PFSK-1 (cell line): ENCODE data around the gene CMIP.

Source experiments
- FOXP2 ChIP-seq: optimal IDR thresholded peaks from 2 replicates; pipeline ENCODE3; 2011; ENCODE audit warnings: borderline replicate concordance, control low read depth, inconsistent platforms; ENCODE audit not compliant: insufficient read depth; ENCODE audit errors: extremely low read length, extremely low read depth
- TAF1 ChIP-seq: IDR thresholded peaks from 2 replicates; pipeline ENCODE4 v1.6.1; 2012; ENCODE audit warnings: low read length, control low read depth, borderline replicate concordance; ENCODE audit not compliant: insufficient read depth
- TF ChIP-seq, protein P1 (sequence below), 2 experiments: IDR thresholded peaks; 2 replicates each; pipeline versions ENCODE4 v1.6.1 to v1.8.0; 2011 to 2012; ENCODE audit warnings: low read depth in 2 of 2, low read length in 2 of 2, control low read depth in 1 of 2, inconsistent platforms in 1 of 2, mild to moderate bottlenecking in 1 of 2, moderate library complexity in 1 of 2; ENCODE audit not compliant: insufficient read depth in 1 of 2

DNA sequence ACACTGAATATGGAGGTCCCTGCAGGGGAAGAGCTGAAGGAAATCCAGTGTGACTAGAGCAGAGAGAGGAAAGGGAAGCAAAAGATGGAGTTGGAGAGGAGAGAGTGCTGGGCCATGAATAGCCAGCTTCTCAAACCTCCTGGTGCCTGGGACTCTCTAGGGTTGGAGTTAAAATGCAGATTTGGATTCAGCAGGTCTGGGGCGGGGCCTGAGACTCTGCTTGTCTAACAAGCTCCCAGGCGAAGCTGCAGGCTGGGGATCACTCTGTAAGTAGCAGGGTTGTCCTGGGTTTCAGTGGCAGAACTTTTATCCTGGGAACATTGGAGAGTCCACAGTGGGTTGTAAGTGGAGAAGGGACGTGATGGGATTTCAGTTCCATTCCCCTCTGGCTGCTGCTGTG, 231.1 kb downstream of the CMIP start:
- TF ChIP-seq, protein P1, sequence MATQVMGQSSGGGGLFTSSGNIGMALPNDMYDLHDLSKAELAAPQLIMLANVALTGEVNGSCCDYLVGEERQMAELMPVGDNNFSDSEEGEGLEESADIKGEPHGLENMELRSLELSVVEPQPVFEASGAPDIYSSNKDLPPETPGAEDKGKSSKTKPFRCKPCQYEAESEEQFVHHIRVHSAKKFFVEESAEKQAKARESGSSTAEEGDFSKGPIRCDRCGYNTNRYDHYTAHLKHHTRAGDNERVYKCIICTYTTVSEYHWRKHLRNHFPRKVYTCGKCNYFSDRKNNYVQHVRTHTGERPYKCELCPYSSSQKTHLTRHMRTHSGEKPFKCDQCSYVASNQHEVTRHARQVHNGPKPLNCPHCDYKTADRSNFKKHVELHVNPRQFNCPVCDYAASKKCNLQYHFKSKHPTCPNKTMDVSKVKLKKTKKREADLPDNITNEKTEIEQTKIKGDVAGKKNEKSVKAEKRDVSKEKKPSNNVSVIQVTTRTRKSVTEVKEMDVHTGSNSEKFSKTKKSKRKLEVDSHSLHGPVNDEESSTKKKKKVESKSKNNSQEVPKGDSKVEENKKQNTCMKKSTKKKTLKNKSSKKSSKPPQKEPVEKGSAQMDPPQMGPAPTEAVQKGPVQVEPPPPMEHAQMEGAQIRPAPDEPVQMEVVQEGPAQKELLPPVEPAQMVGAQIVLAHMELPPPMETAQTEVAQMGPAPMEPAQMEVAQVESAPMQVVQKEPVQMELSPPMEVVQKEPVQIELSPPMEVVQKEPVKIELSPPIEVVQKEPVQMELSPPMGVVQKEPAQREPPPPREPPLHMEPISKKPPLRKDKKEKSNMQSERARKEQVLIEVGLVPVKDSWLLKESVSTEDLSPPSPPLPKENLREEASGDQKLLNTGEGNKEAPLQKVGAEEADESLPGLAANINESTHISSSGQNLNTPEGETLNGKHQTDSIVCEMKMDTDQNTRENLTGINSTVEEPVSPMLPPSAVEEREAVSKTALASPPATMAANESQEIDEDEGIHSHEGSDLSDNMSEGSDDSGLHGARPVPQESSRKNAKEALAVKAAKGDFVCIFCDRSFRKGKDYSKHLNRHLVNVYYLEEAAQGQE (IDR thresholded peaks at IDR 0.05; ENCODE audit: insufficient read depth in 1 of 2, low read depth in 2 of 2, low read length in 2 of 2) = no peak
- no peak for TF ChIP-seq FOXP2
- no peak for TF ChIP-seq TAF1
